Cerebellar cortex (tissue), 1 donor: ENCODE results near the gene COL18A1.

Experiments used
- DNase-seq: peaks from one replicate; pipeline ENCODE4 v3.0.0-alpha.2; 2015; ENCODE audit warnings: low spot score

The COL18A1 gene

DNA sequence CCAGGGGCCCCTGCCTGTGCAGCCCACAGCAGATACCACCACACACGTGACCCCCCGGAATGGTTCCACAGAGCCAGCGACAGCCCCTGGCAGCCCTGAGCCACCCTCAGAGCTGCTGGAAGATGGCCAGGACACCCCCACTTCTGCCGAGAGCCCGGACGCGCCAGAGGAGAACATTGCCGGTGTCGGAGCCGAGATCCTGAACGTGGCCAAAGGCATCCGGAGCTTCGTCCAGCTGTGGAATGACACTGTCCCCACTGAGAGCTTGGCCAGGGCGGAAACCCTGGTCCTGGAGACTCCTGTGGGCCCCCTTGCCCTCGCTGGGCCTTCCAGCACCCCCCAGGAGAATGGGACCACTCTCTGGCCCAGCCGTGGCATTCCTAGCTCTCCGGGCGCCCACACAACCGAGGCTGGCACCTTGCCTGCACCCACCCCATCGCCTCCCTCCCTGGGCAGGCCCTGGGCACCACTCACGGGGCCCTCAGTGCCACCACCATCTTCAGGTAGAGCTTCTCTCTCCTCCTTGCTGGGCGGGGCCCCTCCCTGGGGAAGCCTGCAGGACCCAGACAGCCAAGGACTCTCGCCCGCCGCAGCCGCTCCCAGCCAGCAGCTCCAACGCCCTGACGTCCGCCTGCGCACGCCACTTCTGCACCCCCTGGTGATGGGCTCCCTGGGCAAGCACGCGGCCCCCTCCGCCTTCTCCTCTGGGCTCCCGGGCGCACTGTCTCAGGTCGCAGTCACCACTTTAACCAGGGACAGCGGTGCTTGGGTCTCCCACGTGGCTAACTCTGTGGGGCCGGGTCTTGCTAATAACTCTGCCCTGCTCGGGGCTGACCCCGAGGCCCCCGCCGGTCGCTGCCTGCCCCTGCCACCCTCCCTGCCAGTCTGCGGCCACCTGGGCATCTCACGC, 51.0 kb downstream of the COL18A1 start:
- DNase-seq, result no peak

DNA sequence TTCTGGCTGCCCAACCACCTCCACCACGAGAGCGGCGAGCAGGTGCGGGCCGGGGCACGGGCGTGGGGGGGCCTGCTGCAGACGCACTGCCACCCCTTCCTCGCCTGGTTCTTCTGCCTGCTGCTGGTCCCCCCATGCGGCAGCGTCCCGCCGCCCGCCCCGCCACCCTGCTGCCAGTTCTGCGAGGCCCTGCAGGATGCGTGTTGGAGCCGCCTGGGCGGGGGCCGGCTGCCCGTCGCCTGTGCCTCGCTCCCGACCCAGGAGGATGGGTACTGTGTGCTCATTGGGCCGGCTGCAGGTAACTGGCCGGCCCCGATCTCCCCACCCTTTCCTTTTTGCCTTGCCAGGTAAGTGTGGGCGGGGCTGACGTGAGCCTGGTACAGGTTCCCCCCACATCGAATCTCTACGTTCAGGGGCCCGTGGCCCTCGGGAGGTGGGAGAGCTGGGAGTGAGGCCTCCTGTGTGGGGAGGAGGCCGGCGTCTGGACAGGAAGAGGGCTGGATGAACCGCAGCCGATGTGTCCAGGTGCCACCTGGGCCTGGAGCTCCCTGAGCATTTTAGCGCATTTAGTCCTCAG, 51.7 kb downstream of the COL18A1 start:
- no peak for DNase-seq

DNA sequence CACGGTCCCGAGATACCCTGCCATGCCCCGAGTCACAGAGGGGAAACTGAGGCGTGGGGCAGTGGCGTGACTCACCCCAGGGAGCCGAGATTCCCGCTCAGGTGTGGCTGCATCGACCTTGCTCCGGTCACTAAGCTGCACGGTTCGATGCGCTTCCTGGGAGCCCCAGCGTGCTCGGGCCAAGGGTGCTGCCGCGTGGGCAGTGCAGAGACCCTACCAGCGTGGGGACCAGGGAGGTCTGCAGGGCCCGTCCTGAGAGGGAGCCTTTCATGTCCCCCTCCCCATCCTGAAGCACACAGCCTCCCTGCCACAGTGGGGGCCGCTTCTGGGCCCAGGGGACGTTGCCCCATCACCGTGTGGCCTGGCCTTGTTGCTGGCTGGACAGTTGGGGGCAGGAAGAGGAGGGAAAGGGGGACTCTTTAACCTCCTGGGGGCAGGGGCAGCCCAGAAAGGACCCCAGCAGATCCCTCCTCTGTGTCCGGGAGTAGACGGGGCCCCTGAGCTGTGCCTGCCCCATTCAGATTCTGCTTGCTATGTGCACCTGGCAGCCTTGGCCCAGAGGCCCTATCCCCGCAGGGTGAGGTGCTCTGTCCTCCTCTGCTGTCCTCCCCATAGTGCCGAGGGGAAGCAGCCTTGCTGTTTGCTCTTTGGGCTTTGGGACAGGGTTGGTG, 52.3 kb downstream of the COL18A1 start:
- no peak for DNase-seq

DNA sequence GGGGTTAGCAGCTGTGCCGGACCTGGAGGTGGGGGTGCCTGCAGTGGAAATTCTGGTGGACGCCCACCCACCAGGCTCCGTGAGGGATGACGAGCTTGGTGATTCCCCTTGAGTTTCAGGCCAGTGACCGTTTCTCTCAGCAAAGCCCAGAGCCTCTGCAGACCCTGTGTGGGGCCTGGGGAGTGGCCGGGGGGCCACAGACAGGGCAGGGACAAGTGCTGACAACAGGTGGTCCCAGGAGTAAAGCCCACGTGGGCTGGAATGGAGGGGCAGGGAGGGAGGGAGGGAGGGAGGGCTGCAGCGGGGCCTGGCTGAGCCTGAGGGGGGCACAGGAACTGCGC, 52.8 kb downstream of the COL18A1 start:
- no peak for DNase-seq

DNA sequence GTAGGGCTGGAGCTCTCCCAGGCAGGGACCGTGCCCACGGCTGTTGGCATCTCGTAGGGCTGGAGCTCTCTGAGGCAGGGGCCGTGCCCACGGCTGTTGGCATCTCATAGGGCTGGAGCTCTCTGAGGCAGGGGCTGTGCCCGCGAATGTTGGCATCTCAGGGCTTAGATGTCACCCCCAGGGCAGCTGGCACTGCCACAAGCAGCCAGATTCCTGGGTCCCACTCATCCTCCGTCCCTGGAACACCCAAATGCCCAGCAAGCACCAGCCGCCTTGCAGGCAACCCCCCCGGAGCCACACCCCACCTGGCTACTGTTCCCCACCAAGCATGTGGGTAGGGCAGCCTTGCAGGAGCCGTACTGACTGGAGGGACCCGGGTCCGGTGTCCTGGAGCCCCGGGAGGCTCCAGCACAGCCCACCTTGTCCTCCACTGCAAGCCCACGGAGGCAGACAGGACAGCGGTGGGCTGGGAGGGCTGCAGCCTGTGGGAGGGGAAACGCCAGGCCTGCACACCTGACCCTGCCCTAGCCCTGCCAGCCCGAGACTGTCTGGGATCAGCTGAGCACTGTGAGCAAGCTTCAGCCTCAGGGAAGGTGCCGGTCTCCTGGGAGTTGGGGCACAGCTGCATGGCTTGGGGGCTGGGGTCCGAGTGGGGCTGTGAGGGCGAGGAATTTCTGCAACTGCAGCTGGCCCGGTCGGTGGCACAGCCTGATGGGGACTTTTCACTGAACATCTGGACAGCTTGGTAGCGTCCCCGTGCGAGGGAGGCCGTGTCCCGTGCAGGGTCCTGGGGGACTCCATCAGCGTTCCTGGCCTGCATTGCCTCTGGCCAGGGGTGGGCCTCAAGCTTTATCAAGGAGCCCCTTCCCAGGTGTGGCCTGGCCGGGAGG, 53.6 kb downstream of the COL18A1 start:
- no peak for DNase-seq

DNA sequence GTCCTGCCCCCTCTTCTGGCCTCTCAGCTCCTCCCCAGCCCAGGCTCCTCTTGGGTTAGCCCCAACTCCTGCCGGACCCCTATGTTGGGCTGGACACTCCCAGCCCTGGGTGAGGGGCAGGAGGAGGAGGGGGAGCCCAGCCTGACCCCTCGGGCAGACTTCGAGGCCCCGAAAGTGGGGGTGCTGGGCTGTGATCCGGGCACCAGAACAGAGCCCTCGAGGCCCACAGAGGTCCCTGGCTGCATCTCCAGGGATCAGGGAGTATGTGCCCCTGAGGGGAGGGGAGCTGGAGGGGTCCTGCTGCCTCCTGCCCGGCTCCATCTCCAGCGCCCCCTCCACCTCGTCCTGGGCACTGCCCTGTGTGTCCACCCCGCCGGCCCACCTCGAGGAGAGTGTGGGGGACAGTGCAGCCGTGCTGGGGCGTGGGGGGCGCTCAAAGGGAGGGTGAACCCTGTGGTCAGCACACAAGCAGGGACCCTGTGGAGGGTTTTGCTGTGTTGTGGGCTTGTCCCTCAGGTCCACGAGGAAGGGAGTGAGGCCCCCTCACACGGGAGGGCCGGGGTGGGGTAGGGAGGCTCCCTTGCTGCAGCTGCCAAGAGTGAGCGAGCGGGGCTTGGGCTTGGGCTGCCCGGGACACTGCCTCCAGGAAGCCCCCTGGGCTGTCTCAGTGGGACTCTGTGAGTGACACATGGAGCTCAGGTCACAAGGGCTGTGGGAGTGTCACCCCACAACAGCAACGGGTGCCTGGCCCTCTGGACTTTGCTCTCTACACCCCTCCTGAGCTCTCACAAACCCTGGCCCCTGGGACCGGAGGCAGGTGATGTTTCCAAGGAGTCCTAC, 54.4 kb downstream of the COL18A1 start:
- DNase-seq, result no peak

DNA sequence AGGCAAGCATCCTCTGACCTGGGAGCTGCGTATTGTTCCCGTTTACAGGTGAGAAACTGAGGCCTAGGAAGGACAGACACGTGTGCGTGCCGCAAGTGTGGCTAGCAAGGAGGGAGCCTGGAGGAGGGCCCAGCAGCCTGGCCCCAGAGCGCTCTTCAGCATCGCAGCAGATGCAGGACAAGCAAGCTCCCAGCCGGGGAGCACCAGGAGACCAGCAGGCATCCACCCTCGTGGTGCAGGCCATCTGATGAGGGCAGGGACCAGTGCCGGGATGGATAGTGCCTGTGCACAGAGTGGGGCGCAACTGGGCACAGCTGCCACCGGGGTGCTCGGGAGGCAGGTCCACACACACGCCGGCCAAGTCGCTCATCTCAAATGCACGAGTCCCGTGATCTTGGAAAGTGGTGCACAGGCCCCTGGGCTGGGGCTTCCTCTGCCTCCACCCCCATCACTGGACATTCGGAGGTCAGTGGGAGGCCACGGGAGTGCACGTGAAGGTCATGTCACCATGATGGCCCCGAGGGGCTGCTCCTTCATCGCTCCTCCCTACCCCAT, 55.1 kb downstream of the COL18A1 start:
- DNase-seq, result no peak

- no peak for DNase-seq
These were observed 55.8 kb downstream of the COL18A1 start for GRCh38 chr21:45460611-45461368.

GRCh38 chr21:45461369-45461750, 56.4 kb downstream of the COL18A1 start:
- no peak for DNase-seq

GRCh38 chr21:45461806-45462341, 56.9 kb downstream of the COL18A1 start:
- no peak for DNase-seq

DNA sequence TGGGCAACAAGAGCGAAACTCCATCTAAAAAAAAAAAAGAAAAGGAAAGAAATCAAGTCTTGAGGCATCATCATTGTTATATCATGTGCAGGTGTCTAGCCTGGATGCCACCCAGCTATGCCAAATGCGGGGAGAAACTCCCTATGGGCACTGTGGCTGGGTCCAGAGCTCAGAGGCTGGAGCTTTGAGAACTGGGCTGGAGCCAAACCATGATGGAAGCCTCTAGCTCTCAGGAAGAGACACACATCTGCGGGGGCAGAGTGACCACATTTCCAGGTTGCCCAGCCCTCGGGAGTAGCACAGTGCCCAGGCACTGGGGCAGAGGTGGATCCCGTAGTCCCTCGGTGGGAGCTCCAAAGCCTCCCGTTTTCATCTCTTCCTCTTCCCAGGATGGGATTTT, 58.9 kb downstream of the COL18A1 start:
- no peak for DNase-seq

DNA sequence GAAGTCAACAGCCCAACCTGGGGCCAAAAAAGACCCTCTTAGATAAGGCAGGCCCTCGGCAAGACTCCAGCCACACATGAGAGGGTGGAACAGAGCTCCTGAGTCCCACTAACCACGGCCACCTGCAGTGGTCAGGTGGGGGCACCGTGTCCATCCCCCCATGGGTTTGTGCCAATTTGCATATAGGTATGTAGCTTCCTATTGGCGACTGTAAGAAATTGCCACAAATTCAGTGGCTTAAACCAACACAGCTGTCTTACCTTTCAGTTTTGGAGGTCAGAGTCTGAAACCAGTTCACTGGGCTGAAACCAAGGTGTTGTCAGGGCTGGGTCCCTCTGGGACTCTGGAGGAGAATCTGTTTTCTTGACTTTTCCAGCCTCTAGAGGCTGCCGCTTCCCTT, 59.3 kb downstream of the COL18A1 start:
- DNase-seq, result no peak

DNA sequence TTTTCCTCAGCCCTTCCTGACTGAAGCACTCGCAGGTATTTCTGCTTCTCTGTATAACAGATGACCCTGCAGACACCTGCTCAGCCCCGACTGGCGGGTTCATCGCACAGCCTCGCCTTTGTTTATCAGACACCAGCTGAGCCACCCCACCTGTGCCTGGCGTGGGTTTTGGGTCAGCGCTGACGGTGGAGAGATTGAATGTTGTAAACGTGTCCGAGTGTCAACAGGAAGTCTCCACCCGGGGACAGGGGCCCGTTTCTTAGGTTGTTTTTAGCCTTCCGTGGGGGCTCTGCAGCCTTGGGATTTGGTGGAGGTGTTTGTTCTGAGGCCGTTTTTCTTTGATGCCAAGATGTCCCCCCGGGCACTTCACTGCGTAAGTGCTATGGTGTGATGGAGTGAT, 60.1 kb downstream of the COL18A1 start:
- no peak for DNase-seq

- DNase-seq, result no peak
These were observed 60.8 kb downstream of the COL18A1 start for GRCh38 chr21:45465611-45466329.

GRCh38 chr21:45466330-45467220, 61.6 kb downstream of the COL18A1 start:
- no peak for DNase-seq

- no peak for DNase-seq
These were observed 62.3 kb downstream of the COL18A1 start for GRCh38 chr21:45467221-45467779.

DNA sequence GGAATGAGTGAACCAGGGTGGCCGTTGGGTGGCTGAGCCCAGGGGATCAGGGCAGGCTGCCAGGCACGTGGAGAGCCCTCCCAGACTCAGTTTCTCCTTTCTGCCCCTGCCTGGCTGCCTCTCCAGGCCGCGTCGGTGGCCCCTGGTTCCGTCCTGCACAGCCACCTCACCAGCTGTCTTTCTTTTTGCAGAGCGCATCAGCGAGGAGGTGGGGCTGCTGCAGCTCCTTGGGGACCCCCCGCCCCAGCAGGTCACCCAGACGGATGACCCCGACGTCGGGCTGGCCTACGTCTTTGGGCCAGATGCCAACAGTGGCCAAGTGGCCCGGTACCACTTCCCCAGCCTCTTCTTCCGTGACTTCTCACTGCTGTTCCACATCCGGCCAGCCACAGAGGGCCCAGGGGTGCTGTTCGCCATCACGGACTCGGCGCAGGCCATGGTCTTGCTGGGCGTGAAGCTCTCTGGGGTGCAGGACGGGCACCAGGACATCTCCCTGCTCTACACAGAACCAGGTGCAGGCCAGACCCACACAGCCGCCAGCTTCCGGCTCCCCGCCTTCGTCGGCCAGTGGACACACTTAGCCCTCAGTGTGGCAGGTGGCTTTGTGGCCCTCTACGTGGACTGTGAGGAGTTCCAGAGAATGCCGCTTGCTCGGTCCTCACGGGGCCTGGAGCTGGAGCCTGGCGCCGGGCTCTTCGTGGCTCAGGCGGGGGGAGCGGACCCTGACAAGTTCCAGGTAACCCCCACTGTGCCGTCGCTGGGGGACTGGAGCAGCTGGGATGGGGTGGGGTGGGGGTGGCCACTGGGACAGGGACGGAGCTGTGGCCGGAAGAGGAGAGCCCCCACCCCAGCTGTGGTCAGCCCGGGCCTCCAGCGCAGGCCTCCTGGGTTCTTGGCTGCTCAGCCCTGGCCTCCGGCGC, 63.3 kb downstream of the COL18A1 start:
- DNase-seq, result no peak
